ENCODE results near the gene VPS52. TPM values are rescaled to one million over a fixed set of nuclear protein-coding genes. Genes with fewer than 3 reads are reported as not detected.

Gene VPS52
- total RNA-seq, 3 donors from 2014 or later: 58.2 to 82.6 (median 72.7) TPM

DNA sequence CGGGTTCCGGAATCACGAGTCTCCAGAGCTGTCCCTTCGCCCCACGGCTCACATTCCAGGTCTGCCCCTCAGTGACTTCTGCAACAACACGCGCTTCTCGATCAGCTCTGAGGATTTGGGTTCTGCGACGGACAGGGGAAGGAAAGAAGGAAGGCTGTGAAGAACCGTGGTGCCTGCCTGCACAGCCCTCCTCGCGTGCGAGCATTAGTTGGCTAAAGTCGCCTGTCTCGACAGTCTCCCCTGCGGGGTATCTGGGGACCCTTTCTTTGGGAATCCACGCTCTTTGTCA is 23.1 kb downstream of the VPS52 start:
- H3K4me3 ChIP-seq: no peak overlapping the region
- H3K36me3 ChIP-seq (ENCODE audit: low read depth): no peaks in the 10 kb centered on the region
- TF ChIP-seq, protein P1, sequence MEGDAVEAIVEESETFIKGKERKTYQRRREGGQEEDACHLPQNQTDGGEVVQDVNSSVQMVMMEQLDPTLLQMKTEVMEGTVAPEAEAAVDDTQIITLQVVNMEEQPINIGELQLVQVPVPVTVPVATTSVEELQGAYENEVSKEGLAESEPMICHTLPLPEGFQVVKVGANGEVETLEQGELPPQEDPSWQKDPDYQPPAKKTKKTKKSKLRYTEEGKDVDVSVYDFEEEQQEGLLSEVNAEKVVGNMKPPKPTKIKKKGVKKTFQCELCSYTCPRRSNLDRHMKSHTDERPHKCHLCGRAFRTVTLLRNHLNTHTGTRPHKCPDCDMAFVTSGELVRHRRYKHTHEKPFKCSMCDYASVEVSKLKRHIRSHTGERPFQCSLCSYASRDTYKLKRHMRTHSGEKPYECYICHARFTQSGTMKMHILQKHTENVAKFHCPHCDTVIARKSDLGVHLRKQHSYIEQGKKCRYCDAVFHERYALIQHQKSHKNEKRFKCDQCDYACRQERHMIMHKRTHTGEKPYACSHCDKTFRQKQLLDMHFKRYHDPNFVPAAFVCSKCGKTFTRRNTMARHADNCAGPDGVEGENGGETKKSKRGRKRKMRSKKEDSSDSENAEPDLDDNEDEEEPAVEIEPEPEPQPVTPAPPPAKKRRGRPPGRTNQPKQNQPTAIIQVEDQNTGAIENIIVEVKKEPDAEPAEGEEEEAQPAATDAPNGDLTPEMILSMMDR (IDR thresholded peaks at IDR 0.05): peak; percentile 23
- intact Hi-C loops (cut with DNase I, micrococcal nuclease): loop anchor here (5.0 to 10.0 kb wide), 3 partner anchors 131 to 234 kb away; no protein-coding TSS in a partner anchor
- no peaks in the 10 kb centered on the region for H3K9me3 ChIP-seq
- DNase-seq (no peak), ATAC-seq (peak; percentile 10)
- H3K4me1 ChIP-seq (ENCODE audit: low read depth): peaks cover 15% of the 10 kb centered on the region

DNA sequence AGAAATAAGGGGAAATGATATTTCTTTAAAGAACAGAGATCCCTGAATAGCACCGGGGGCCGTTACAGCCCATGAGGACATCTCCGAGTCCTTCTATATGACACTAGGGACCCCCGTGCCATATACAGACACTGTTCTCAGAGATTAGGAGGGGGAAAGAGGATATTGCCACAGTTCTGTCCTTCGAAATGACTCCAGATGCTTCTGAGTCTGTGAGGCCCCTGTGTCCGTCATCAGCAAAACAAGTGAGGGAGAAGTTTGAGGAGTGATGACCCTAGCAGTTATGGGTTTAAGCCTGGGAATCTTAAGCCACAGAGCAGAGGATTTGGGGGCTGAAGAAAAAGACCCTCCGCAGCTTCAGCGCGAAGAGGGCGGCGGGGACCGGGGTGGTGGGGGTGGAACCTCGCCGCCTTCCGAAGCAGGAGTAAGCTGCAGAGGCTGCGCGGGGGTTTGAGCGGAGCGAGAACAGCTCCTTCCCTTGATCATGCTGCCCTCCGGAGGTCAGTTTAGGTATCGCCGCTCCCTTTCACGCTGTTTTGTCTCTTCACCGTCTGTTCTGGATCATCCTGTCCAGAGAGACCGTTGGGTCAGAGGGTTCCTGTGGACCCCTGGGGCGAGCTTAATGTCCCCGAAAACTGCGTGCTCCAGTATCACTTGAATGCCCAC is 23.6 kb downstream of the VPS52 start:
- H3K4me1 ChIP-seq (ENCODE audit: low read depth): peaks cover 15% of the 10 kb centered on the region
- intact Hi-C loops (cut with DNase I, micrococcal nuclease): loop anchor here (5.0 to 10.0 kb wide), 3 partner anchors 131 to 233 kb away; no protein-coding TSS in a partner anchor
- ATAC-seq (peak; percentile 81), DNase-seq (peak; percentile 92 to 94 (median 93))
- H3K9me3 ChIP-seq: no peaks in the 10 kb centered on the region
- no peaks in the 10 kb centered on the region for H3K36me3 ChIP-seq (ENCODE audit: low read depth)
- H3K4me3 ChIP-seq: no peak overlapping the region
- TF ChIP-seq, protein P1 (IDR thresholded peaks at IDR 0.05): peak; percentile 95

- Histone ChIP-seq H3K4me3 (no peak overlapping the region), H3K9me3 (no peaks in the 10 kb centered on the region), H3K4me1 (ENCODE audit: low read depth) (peaks cover under 1% of the 10 kb centered on the region), H3K36me3 (ENCODE audit: low read depth) (no peaks in the 10 kb centered on the region)
- intact Hi-C loops (cut with DNase I, micrococcal nuclease): loop anchor here (10.0 kb wide), 2 partner anchors 129 to 229 kb away; no protein-coding TSS in a partner anchor
- DNase-seq (no peak), ATAC-seq (no peak)
- TF ChIP-seq, protein P1 (IDR thresholded peaks at IDR 0.05): no peak
Observed at GRCh38 chr6:33243476-33243875, 28.2 kb downstream of the VPS52 start.

- Histone ChIP-seq H3K4me1 (ENCODE audit: low read depth) (no peaks in the 10 kb centered on the region), H3K36me3 (ENCODE audit: low read depth) (no peaks in the 10 kb centered on the region), H3K4me3 (no peak overlapping the region), H3K9me3 (no peaks in the 10 kb centered on the region)
- TF ChIP-seq, protein P1 (IDR thresholded peaks at IDR 0.05): no peak
- ATAC-seq (no peak), DNase-seq (no peak)
- intact Hi-C loops (cut with DNase I, micrococcal nuclease): loop anchor here (10.0 kb wide), 2 partner anchors 127 to 227 kb away; no protein-coding TSS in a partner anchor
Observed at GRCh38 chr6:33241968-33242367, 29.7 kb downstream of the VPS52 start.

DNA sequence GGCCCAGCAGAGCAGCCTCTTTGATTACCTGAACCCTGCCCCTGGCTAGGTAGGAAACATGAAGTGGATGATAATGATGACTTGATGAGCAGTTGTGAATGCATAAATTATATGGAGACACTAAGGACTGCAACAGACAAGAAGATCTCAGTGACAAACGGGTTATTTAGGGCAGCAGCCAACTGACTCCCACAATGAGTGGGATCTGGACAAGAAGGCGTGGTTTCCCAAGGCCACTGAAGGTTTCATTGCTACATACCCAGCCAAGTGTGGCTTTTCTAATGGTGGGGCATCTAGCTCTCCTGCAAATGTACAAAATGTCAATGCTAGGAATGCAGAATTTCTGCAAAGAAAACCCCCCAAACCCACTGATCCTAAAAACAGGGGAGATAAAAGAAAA is 33.9 kb downstream of the VPS52 start:
- no peaks in the 10 kb centered on the region for H3K36me3 ChIP-seq (ENCODE audit: low read depth)
- intact Hi-C loops (cut with DNase I, micrococcal nuclease): no loop called here
- DNase-seq (no peak), ATAC-seq (no peak)
- TF ChIP-seq, protein P1 (IDR thresholded peaks at IDR 0.05): no peak
- H3K4me1 ChIP-seq (ENCODE audit: low read depth): no peaks in the 10 kb centered on the region
- no peak overlapping the region for H3K4me3 ChIP-seq
- H3K9me3 ChIP-seq: no peaks in the 10 kb centered on the region

All from mucosa of descending colon (tissue), 3 donors.